ENCODE data around the gene SMYD3.

DNA sequence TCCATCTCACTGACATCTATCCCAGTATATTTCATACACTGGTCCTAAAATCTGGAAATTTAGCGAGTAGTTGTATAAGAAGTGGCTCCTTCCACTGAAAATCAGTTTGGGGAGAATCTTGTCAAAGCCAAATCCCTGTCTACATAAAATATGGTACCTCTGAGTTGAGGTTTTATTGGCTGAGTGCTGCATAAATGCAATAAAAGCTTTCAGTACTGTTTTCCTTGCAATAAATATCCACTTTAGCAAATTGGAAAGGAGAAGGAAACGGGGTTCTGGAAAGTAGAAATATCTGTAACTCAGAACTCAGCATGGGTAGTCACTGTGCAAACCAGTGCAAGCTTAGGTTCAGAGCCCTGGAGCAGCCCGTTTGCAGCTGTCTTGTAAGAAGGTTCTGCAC, 580.2 kb downstream of the SMYD3 start:
- TF ChIP-seq, protein P1, sequence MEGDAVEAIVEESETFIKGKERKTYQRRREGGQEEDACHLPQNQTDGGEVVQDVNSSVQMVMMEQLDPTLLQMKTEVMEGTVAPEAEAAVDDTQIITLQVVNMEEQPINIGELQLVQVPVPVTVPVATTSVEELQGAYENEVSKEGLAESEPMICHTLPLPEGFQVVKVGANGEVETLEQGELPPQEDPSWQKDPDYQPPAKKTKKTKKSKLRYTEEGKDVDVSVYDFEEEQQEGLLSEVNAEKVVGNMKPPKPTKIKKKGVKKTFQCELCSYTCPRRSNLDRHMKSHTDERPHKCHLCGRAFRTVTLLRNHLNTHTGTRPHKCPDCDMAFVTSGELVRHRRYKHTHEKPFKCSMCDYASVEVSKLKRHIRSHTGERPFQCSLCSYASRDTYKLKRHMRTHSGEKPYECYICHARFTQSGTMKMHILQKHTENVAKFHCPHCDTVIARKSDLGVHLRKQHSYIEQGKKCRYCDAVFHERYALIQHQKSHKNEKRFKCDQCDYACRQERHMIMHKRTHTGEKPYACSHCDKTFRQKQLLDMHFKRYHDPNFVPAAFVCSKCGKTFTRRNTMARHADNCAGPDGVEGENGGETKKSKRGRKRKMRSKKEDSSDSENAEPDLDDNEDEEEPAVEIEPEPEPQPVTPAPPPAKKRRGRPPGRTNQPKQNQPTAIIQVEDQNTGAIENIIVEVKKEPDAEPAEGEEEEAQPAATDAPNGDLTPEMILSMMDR (IDR thresholded peaks at IDR 0.05): no peak
- no peak for TF ChIP-seq POLR2A (IDR thresholded peaks at IDR 0.05)
